ENCODE data around the gene GP1BA.

GP1BA gene

GRCh38 chr17:4978726-4979125, 46.6 kb downstream of the GP1BA start:
- DNase-seq = peak in 1 of 2 donors; percentile 78

GRCh38 chr17:4980644-4981216, 48.7 kb downstream of the GP1BA start:
- DNase-seq = peak in 1 of 2 donors; percentile 37

GRCh38 chr17:4982305-4982704, 50.2 kb downstream of the GP1BA start:
- DNase-seq = no peak

Data from bone marrow (tissue), 2 donors.